ENCODE measurements around the gene FANCM.

DNA sequence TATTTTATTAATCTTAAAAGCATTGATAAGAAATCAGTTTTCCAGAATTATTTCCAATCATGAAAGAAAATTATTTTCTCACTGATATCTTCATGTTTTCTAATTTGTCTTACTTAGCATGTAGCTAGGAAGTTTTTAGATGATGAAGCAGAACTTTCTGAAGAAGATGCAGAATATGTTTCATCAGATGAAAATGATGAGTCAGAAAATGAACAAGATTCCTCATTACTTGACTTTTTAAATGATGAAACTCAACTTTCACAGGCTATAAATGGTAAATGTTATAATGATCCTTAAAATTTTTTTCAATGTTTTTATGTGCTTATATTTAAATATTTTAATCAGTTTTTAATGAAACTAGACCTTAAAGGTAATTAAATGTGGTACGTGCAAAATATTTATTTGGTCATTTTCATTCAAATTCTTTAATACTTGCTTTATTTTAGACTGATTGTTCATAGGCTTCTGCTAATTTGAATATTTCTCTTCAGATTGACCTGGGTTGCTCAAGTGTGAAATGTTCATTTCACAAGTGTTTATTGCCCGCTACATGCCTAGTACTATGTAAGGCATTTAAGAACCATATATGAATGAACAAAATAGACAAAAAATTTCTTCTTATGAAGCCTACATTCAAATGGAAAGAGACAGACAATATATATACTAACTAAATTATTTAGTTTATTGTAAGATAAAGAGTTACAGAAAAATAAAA, 49.5 kb downstream of the FANCM start:
- TF ChIP-seq, protein P1, sequence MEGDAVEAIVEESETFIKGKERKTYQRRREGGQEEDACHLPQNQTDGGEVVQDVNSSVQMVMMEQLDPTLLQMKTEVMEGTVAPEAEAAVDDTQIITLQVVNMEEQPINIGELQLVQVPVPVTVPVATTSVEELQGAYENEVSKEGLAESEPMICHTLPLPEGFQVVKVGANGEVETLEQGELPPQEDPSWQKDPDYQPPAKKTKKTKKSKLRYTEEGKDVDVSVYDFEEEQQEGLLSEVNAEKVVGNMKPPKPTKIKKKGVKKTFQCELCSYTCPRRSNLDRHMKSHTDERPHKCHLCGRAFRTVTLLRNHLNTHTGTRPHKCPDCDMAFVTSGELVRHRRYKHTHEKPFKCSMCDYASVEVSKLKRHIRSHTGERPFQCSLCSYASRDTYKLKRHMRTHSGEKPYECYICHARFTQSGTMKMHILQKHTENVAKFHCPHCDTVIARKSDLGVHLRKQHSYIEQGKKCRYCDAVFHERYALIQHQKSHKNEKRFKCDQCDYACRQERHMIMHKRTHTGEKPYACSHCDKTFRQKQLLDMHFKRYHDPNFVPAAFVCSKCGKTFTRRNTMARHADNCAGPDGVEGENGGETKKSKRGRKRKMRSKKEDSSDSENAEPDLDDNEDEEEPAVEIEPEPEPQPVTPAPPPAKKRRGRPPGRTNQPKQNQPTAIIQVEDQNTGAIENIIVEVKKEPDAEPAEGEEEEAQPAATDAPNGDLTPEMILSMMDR (conservative IDR thresholded peaks at IDR 0.05; ENCODE audit: low read depth, low read length): no peak
- no peak for TF ChIP-seq EZH2 (IDR thresholded peaks at IDR 0.05; ENCODE audit: borderline replicate concordance, low read depth, low read length, poor library complexity, severe bottlenecking)

All from A673 (cell line).